H1 (cell line): Measurements from ENCODE around the gene ABCC10. TPM values are rescaled to one million over a fixed set of nuclear protein-coding genes. Genes with fewer than 3 reads are reported as not detected.

Experiments used
- CTCF ChIA-PET: fragments of 300-600 bp; sonication (Branson Sonifier 250); formaldehyde crosslinking; loops from one replicate; lab custom pipeline; 2021; ENCODE audit not compliant: partially characterized antibody; lab: Charles Lee
- POLR2A ChIA-PET: fragments of 300-600 bp; sonication (Branson Sonifier 250); formaldehyde crosslinking; loops from one replicate; lab custom pipeline; 2021; ENCODE audit warnings: inconsistent platforms; ENCODE audit not compliant: partially characterized antibody; lab: Charles Lee
- DNase-seq, 2 experiments: peaks; one replicate each; pipeline versions ENCODE4 v3.0.0 to v3.0.0-alpha.2; 2010 to 2022; ENCODE audit warnings: low spot score in 2 of 2, low read depth in 1 of 2, mixed read lengths in 1 of 2
- FAIRE-seq: peaks from 2 replicates; lab custom pipeline; 2011; peaks lifted over from hg19 to GRCh38; lab: Jason Lieb, UNC
- H2AFZ ChIP-seq: 2 replicates; pipeline ENCODE4 v1.8.1; 2012; ENCODE audit warnings: low read length, inconsistent platforms
- H2AK5ac ChIP-seq: 2 replicates; pipeline ENCODE4 v1.6.1; 2013; ENCODE audit warnings: low read depth, low read length
- H2BK120ac ChIP-seq: replicated peaks from 2 replicates; pipeline ENCODE3; 2013; ENCODE audit warnings: low read depth, low read length, inconsistent platforms
- H2BK12ac ChIP-seq: 2 replicates; pipeline ENCODE4 v1.6.1; 2013; ENCODE audit warnings: low read depth, low read length
- H2BK15ac ChIP-seq: 2 replicates; pipeline ENCODE4 v1.6.1; 2013; ENCODE audit warnings: low read length
- H2BK20ac ChIP-seq: 2 replicates; pipeline ENCODE4 v1.6.1; 2013; ENCODE audit warnings: low read length
- H2BK5ac ChIP-seq: 2 replicates; pipeline ENCODE4 v1.6.1; 2013; ENCODE audit warnings: low read depth, low read length
- H3K14ac ChIP-seq: 2 replicates; pipeline ENCODE4 v1.6.1; 2013; ENCODE audit warnings: inconsistent platforms; ENCODE audit not compliant: insufficient read length
- H3K18ac ChIP-seq: 2 replicates; pipeline ENCODE4 v1.6.1; 2013; ENCODE audit warnings: low read length; ENCODE audit errors: extremely low read depth
- H3K23ac ChIP-seq: 2 replicates; pipeline ENCODE4 v1.6.1; 2013; ENCODE audit warnings: inconsistent platforms; ENCODE audit not compliant: insufficient read length
- H3K23me2 ChIP-seq: 2 replicates; pipeline ENCODE4 v1.6.1; 2013; ENCODE audit warnings: low read depth, low read length
- H3K27ac ChIP-seq: 2 replicates; pipeline ENCODE4 v1.6.1; 2011; ENCODE audit warnings: low read depth, low read length, inconsistent platforms
- H3K27me3 ChIP-seq, 4 experiments: replicated peaks in 1 of 4; 1 replicate in 1 of 4; 2 replicates in 3 of 4; pipeline versions ENCODE4 v1.6.1 to v1.8.1; 2011 to 2013; ENCODE audit warnings: low read length in 3 of 4, mild to moderate bottlenecking in 3 of 4, inconsistent platforms in 2 of 4, mixed read lengths in 2 of 4, moderate library complexity in 1 of 4; ENCODE audit not compliant: control insufficient read depth in 3 of 4, insufficient read depth in 3 of 4; ENCODE audit errors: extremely low read depth in 1 of 4
- H3K36me3 ChIP-seq, 4 experiments: 2 replicates each; pipeline versions ENCODE4 v1.6.1 to v1.8.1; 2011 to 2013; ENCODE audit warnings: mild to moderate bottlenecking in 4 of 4, low read length in 3 of 4, moderate library complexity in 2 of 4, control low read depth in 1 of 4, inconsistent platforms in 1 of 4; ENCODE audit not compliant: insufficient read depth in 4 of 4, control insufficient read depth in 2 of 4
- H3K4ac ChIP-seq: replicated peaks from 2 replicates; pipeline ENCODE3; 2013; ENCODE audit warnings: low read length, low read depth, mixed read lengths, inconsistent platforms; ENCODE audit not compliant: insufficient read length
- H3K4me1 ChIP-seq, 4 experiments: replicated peaks in 1 of 4; 1 replicate in 1 of 4; 2 replicates in 3 of 4; pipeline versions ENCODE4 v1.6.1 to v1.8.1; 2011 to 2013; ENCODE audit warnings: low read length in 3 of 4, inconsistent platforms in 2 of 4, mixed read lengths in 1 of 4; ENCODE audit not compliant: insufficient read depth in 4 of 4, control insufficient read depth in 3 of 4
- H3K4me2 ChIP-seq, 2 experiments: 2 replicates each; pipeline versions ENCODE4 v1.6.1 to v1.8.1; 2011 to 2013; ENCODE audit warnings: low read depth in 2 of 2, low read length in 2 of 2, control low read depth in 1 of 2, inconsistent platforms in 1 of 2, mild to moderate bottlenecking in 1 of 2; ENCODE audit not compliant: insufficient read depth in 1 of 2
- H3K4me3 ChIP-seq, 4 experiments: fragments of 200-600, 300-600 bp in 1 of 4; sonication (generic), shearing (Covaris generic), sonication (Bioruptor Twin) in 1 of 4; 2 replicates each; pipeline versions ENCODE4 v1.5.1 to v1.8.1; 2011 to 2016; ENCODE audit warnings: low read length in 4 of 4, low read depth in 3 of 4, control low read depth in 2 of 4, inconsistent platforms in 2 of 4, mild to moderate bottlenecking in 2 of 4, mixed read lengths in 1 of 4, moderate library complexity in 1 of 4; ENCODE audit not compliant: insufficient read depth in 2 of 4; ENCODE audit errors: extremely low read depth in 1 of 4
- H3K56ac ChIP-seq: replicated peaks from 2 replicates; pipeline ENCODE3; 2013; ENCODE audit warnings: low read depth, mild to moderate bottlenecking, mixed read lengths, low read length, inconsistent platforms; ENCODE audit not compliant: insufficient read length
- H3K79me1 ChIP-seq: 2 replicates; pipeline ENCODE4 v1.6.1; 2013; ENCODE audit warnings: low read depth, low read length, control low read depth
- H3K79me2 ChIP-seq, 2 experiments: 2 replicates each; pipeline versions ENCODE4 v1.6.1 to v1.8.1; 2012 to 2013; ENCODE audit warnings: low read length in 2 of 2, mild to moderate bottlenecking in 2 of 2, inconsistent platforms in 1 of 2; ENCODE audit not compliant: insufficient read depth in 2 of 2, control insufficient read depth in 1 of 2
- H3K9ac ChIP-seq, 4 experiments: replicated peaks in 1 of 4; 1 replicate in 1 of 4; 2 replicates in 3 of 4; pipeline versions ENCODE4 v1.6.1 to v1.8.1; 2011 to 2013; ENCODE audit warnings: low read depth in 3 of 4, low read length in 3 of 4, control low read depth in 2 of 4, mild to moderate bottlenecking in 2 of 4, moderate library complexity in 2 of 4, inconsistent platforms in 1 of 4; ENCODE audit errors: extremely low read depth in 1 of 4
- H3K9me3 ChIP-seq, 2 experiments: 2 replicates each; pipeline versions ENCODE4 v1.6.1 to v1.8.1; 2012 to 2013; ENCODE audit warnings: mild to moderate bottlenecking in 2 of 2, moderate library complexity in 2 of 2, control low read depth in 1 of 2, inconsistent platforms in 1 of 2, low read depth in 1 of 2, low read length in 1 of 2, mixed read lengths in 1 of 2; ENCODE audit not compliant: insufficient read depth in 2 of 2
- H4K20me1 ChIP-seq, 2 experiments: replicated peaks in 1 of 2; 2 replicates each; pipeline versions ENCODE3 to v1.8.1; 2011 to 2013; ENCODE audit warnings: inconsistent platforms in 2 of 2, low read length in 2 of 2, mild to moderate bottlenecking in 1 of 2; ENCODE audit not compliant: insufficient read depth in 2 of 2, control insufficient read depth in 1 of 2
- H4K5ac ChIP-seq: 2 replicates; pipeline ENCODE4 v1.6.1; 2013; ENCODE audit warnings: low read length, low read depth, mixed read lengths, inconsistent platforms; ENCODE audit not compliant: insufficient read length
- H4K8ac ChIP-seq: 2 replicates; pipeline ENCODE4 v1.8.0; 2013; ENCODE audit warnings: mild to moderate bottlenecking, moderate library complexity, low read length, inconsistent platforms; ENCODE audit not compliant: insufficient read depth; ENCODE audit errors: extremely low read depth
- H4K91ac ChIP-seq: replicated peaks from 2 replicates; pipeline ENCODE3; 2013; ENCODE audit warnings: low read length, mixed read lengths, inconsistent platforms; ENCODE audit not compliant: insufficient read length
- ATF2 ChIP-seq: IDR thresholded peaks from 2 replicates; pipeline ENCODE4 v1.6.1; 2012; ENCODE audit warnings: low read length, inconsistent platforms
- CEBPB ChIP-seq: IDR thresholded peaks from 2 replicates; pipeline ENCODE4 v1.6.1; 2012; ENCODE audit warnings: low read depth, low read length
- HDAC2 ChIP-seq, 2 experiments: fragments of 300-600 bp in 1 of 2; sonication (generic) in 1 of 2; IDR thresholded peaks; 2 replicates each; pipeline ENCODE4 v1.6.1; 2011 to 2012; ENCODE audit warnings: low read depth in 2 of 2, low read length in 2 of 2, mild to moderate bottlenecking in 2 of 2, moderate library complexity in 2 of 2, borderline replicate concordance in 1 of 2, inconsistent platforms in 1 of 2
- KDM1A ChIP-seq: fragments of 200-600, 300-600 bp; sonication (generic); IDR thresholded peaks from 2 replicates; pipeline ENCODE4 v1.7.1; 2016; ENCODE audit warnings: mild to moderate bottlenecking, low read length, borderline replicate concordance
- MAX ChIP-seq: IDR thresholded peaks from 2 replicates; pipeline ENCODE4 v1.6.1; 2012; ENCODE audit warnings: inconsistent platforms
- RFX5 ChIP-seq: IDR thresholded peaks from 2 replicates; pipeline ENCODE4 v1.6.1; 2011; ENCODE audit warnings: low read depth, low read length, improper control_type of control experiment, borderline replicate concordance
- RXRA ChIP-seq: IDR thresholded peaks from 2 replicates; pipeline ENCODE4 v1.6.1; 2011; ENCODE audit warnings: low read depth, mild to moderate bottlenecking, low read length, moderate library complexity; ENCODE audit not compliant: insufficient read depth
- SAP30 ChIP-seq: fragments of 300-600 bp; sonication (generic); IDR thresholded peaks from 2 replicates; pipeline ENCODE4 v1.7.1; 2012; ENCODE audit warnings: low read length, moderate library complexity, mild to moderate bottlenecking, inconsistent platforms; ENCODE audit not compliant: insufficient read depth, insufficient replicate concordance
- SIRT6 ChIP-seq: IDR thresholded peaks from one replicate; pipeline ENCODE4 v1.7.1; 2012; ENCODE audit warnings: low read length, inconsistent platforms
- YY1 ChIP-seq: IDR thresholded peaks from 2 replicates; pipeline ENCODE4 v1.6.1; 2011; ENCODE audit warnings: low read depth, mild to moderate bottlenecking, low read length
- ZNF274 ChIP-seq: IDR thresholded peaks from 2 replicates; pipeline ENCODE4 v1.7.0; 2012; ENCODE audit warnings: low read length, borderline replicate concordance; ENCODE audit errors: extremely low read depth
- WGBS, 2 experiments: shearing (Covaris generic) in 1 of 2; methylation state at CpG; one replicate each; pipeline versions ENCODE4 v1.1.6 to v1.1.7; 2013 to 2015; ENCODE audit warnings: low lambda C conversion rate in 2 of 2, mixed read lengths in 2 of 2, inconsistent platforms in 1 of 2, low coverage in 1 of 2, missing lambda C conversion rate in 1 of 2; ENCODE audit not compliant: insufficient replicate concordance in 2 of 2, insufficient coverage in 1 of 2, insufficient read length in 1 of 2; ENCODE audit errors: extremely low coverage in 1 of 2, missing lambda C conversion rate in 1 of 2; 5-methylcytosine and 5-hydroxymethylcytosine counted together
- polyA plus RNA-seq, 7 experiments: library from polyadenylated mRNA; depleted of rRNA in 3 of 7; stranded (reverse) in 5 of 7; unstranded in 2 of 7; fragments of >200 nt in 5 of 7; fragments of 200-250 nt in 2 of 7; gene quantifications; 1 replicate in 5 of 7; 2 replicates in 1 of 7; 4 replicates in 1 of 7; pipeline versions ENCODE4 v1.2.1 to v1.2.3, GENCODE V29; 2011 to 2013; ENCODE audit warnings: missing spikeins in 2 of 7, mixed read lengths in 2 of 7
- total RNA-seq: library from RNA; stranded (reverse); fragmentation: NEBNext Ultra II Directional; extraction: Animal tissue kit (Norgen Biotek cat#: 25700); gene quantifications from 2 replicates; pipeline ENCODE4 v1.2.1, GENCODE V29; 2021

The ABCC10 gene
- total and polyA plus RNA-seq, 2 of the 8 experiments (the other 6 are each of a cell fraction or from before 2014, with no cell fraction given): 15.5 to 24.6 TPM

GRCh38 chr6:43468240-43468639 is 40.9 kb downstream of the ABCC10 start:
- Histone ChIP-seq H3K23me2 (no peaks in the 10 kb centered on the region), H2BK12ac (no peak overlapping the region), H4K8ac (no peak overlapping the region), H3K14ac (no peak overlapping the region), H2BK20ac (no peak overlapping the region), H3K9ac (no peak overlapping the region), H4K20me1 (no peaks in the 10 kb centered on the region), H2AFZ (0 out of 2 replicates have a peak overlapping the region, but pooled peaks have one; percentile 97), H4K5ac (no peak overlapping the region), H2AK5ac (no peak overlapping the region), H3K56ac (no peak overlapping the region), H2BK5ac (no peak overlapping the region), H3K4me1 (peaks cover 0 to 8% (median 5%) of the 10 kb centered on the region in 4 experiments; a peak in 4 of 7 replicates), H3K9me3 (no peaks in the 10 kb centered on the region), H3K79me1 (no peaks in the 10 kb centered on the region), H3K4ac (no peak overlapping the region), H2BK15ac (no peak overlapping the region), H3K4me3 (no peak overlapping the region), H3K36me3 (no peaks in the 10 kb centered on the region), H2BK120ac (no peak overlapping the region), H3K4me2 (no peak overlapping the region), H3K18ac (no peak overlapping the region), H3K27me3 (no peaks in the 10 kb centered on the region), H3K27ac (no peak overlapping the region), H4K91ac (no peak overlapping the region), H3K79me2 (no peaks in the 10 kb centered on the region), H3K23ac (no peak overlapping the region)
- no peak for FAIRE-seq
- ChIA-PET CTCF (interaction anchor here (1.3 to 32.9 kb wide), 3 partner anchors 11 to 32 kb away, joined by 3 to 536 read pairs (median 4); partner anchors contain the start of gene LRRC73), POLR2A (interaction anchor here (1.5 kb wide), 1 partner anchor 9 kb away, joined by 5 read pairs; the partner anchor contains the start of gene TJAP1)
- 94% methylated on average over 4 of the region's 4 CpGs; no CpG with 5 or more reads in 1 of the 2 experiments for WGBS, 2 experiments
- no peak for DNase-seq
- TF ChIP-seq RXRA (no peak), SAP30 (no peak), YY1 (no peak), HDAC2 (IDR thresholded peaks at IDR 0.05; ENCODE audit: borderline replicate concordance in 1 of 2, low read depth in 2 of 2, low read length in 2 of 2) (no peak), ZNF274 (no peak), KDM1A (no peak), SIRT6 (no peak), MAX (no peak), RFX5 (no peak), CEBPB (no peak), ATF2 (no peak)
